ENCODE data around the gene ADCY3. TPM values are rescaled to one million over a fixed set of nuclear protein-coding genes. Genes with fewer than 3 reads are reported as not detected.

ADCY3 gene
- total RNA-seq, 3 donors from 2014 or later (not counting 1 experiment from before 2014, with no cell fraction given), result 5.4 to 9.2 (median 7.6) TPM

DNA sequence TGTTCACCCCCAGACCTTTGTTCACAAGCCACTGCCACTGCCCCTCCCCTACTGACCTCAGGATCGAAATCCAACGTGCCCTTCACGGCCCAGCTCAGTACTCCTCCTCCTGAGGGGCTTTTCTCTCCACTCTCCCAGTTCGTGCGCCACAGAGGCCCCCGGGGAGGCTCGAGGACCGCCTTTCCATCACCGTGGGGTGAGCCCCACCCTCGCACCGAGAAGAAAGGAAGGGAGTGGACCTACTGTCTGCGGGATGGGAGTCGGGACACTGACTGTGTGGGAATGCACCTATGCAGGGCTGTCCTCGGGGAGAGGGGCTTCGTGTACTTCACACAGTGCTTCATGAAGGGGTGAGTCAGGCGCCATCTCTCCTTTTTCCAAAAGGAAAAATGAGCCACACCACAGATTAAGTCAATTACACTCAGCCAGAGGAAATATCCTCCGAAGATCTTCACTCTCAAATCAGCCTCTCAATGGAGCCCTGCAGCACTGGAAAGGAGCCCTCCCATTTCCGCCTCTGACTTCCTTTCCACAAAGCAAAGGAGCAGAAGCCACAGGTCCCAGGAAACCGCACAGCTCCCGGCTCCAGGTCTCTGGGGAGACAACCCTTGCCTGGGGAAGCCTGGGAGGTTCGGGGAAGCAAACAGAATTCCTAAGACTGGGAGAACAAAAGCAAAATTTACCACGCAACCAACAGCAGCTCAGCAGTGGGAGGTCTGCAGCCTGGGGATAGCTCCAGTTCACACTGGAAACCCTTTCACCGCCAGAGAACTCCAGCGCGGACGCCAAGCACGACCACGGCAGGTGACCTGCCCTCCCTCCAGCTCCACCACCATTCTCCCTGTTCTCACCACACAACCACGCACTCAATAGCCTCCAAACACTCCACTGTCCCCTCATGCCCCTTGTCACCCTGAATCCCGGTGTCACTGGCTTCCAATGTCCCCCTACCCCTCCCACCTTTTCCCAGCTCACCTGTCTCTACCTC lies 21.6 kb downstream of the ADCY3 start:
- H3K4me3 ChIP-seq (ENCODE audit: low read length), result no peak overlapping the region
- Mint-ChIP-seq H3K9me3 (peaks cover 7 to 11% of the 10 kb centered on the region in 2 donors), H3K4me1 (no peaks in the 10 kb centered on the region), H3K4me3 (no peak overlapping the region), H3K27ac (no peak overlapping the region), H3K27me3 (ENCODE audit: low read depth in 2 of 2) (no peaks in the 10 kb centered on the region), H3K36me3 (peaks cover 20% of the 10 kb centered on the region)
- WGBS (ENCODE audit: insufficient coverage), result 96% methylated on average over 30 of the region's 30 CpGs
- DNase-seq (no peak), ATAC-seq (no peak)
- H3K9me3 ChIP-seq (ENCODE audit: control insufficient read depth, insufficient read depth, low read length), result peaks cover 14% of the 10 kb centered on the region
- no peaks in the 10 kb centered on the region for H3K36me3 ChIP-seq (ENCODE audit: control insufficient read depth, insufficient read depth, low read length)
- TF ChIP-seq, protein P1, sequence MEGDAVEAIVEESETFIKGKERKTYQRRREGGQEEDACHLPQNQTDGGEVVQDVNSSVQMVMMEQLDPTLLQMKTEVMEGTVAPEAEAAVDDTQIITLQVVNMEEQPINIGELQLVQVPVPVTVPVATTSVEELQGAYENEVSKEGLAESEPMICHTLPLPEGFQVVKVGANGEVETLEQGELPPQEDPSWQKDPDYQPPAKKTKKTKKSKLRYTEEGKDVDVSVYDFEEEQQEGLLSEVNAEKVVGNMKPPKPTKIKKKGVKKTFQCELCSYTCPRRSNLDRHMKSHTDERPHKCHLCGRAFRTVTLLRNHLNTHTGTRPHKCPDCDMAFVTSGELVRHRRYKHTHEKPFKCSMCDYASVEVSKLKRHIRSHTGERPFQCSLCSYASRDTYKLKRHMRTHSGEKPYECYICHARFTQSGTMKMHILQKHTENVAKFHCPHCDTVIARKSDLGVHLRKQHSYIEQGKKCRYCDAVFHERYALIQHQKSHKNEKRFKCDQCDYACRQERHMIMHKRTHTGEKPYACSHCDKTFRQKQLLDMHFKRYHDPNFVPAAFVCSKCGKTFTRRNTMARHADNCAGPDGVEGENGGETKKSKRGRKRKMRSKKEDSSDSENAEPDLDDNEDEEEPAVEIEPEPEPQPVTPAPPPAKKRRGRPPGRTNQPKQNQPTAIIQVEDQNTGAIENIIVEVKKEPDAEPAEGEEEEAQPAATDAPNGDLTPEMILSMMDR (IDR thresholded peaks at IDR 0.05), result no peak
- H3K27ac ChIP-seq (ENCODE audit: low read length), result no peak overlapping the region
- no peaks in the 10 kb centered on the region for H3K27me3 ChIP-seq (ENCODE audit: control insufficient read depth, insufficient read depth, low read length)
- intact Hi-C loops (cut with micrococcal nuclease), result no loop called here
- no peaks in the 10 kb centered on the region for H3K4me1 ChIP-seq (ENCODE audit: control insufficient read depth, insufficient read depth, low read length)

- H3K4me3 Mint-ChIP-seq, result no peak overlapping the region
- ATAC-seq (no peak), DNase-seq (no peak)
- Histone ChIP-seq H3K27ac (ENCODE audit: low read length) (no peak overlapping the region), H3K27me3 (ENCODE audit: control insufficient read depth, insufficient read depth, low read length) (no peaks in the 10 kb centered on the region), H3K4me3 (ENCODE audit: low read length) (no peak overlapping the region), H3K4me1 (ENCODE audit: control insufficient read depth, insufficient read depth, low read length) (no peaks in the 10 kb centered on the region), H3K36me3 (ENCODE audit: control insufficient read depth, insufficient read depth, low read length) (no peaks in the 10 kb centered on the region), H3K9me3 (ENCODE audit: control insufficient read depth, insufficient read depth, low read length) (peaks cover 14% of the 10 kb centered on the region)
- intact Hi-C loops (cut with micrococcal nuclease), result no loop called here
- WGBS (ENCODE audit: insufficient coverage), result 100% methylated on average over 1 of the region's 3 CpGs
- peaks cover 7 to 11% of the 10 kb centered on the region in 2 donors for H3K9me3 Mint-ChIP-seq
- H3K4me1 Mint-ChIP-seq, result no peaks in the 10 kb centered on the region
- TF ChIP-seq, protein P1 (IDR thresholded peaks at IDR 0.05), result no peak
- no peaks in the 10 kb centered on the region for H3K27me3 Mint-ChIP-seq (ENCODE audit: low read depth in 2 of 2)
- H3K27ac Mint-ChIP-seq, result no peak overlapping the region
- peaks cover 20% of the 10 kb centered on the region for H3K36me3 Mint-ChIP-seq
These were observed 25.3 kb downstream of the ADCY3 start for GRCh38 chr2:24894750-24895149.

GRCh38 chr2:24893934-24894333 lies 26.1 kb downstream of the ADCY3 start:
- DNase-seq (no peak), ATAC-seq (no peak)
- WGBS (ENCODE audit: insufficient coverage), result 96% methylated on average over 3 of the region's 3 CpGs
- Mint-ChIP-seq H3K4me1 (no peaks in the 10 kb centered on the region), H3K4me3 (no peak overlapping the region), H3K36me3 (peaks cover 20% of the 10 kb centered on the region), H3K27ac (no peak overlapping the region), H3K27me3 (ENCODE audit: low read depth in 2 of 2) (no peaks in the 10 kb centered on the region), H3K9me3 (peaks cover 7 to 11% of the 10 kb centered on the region in 2 donors)
- peaks cover 14% of the 10 kb centered on the region for H3K9me3 ChIP-seq (ENCODE audit: control insufficient read depth, insufficient read depth, low read length)
- H3K4me1 ChIP-seq (ENCODE audit: control insufficient read depth, insufficient read depth, low read length), result no peaks in the 10 kb centered on the region
- H3K36me3 ChIP-seq (ENCODE audit: control insufficient read depth, insufficient read depth, low read length), result no peaks in the 10 kb centered on the region
- H3K4me3 ChIP-seq (ENCODE audit: low read length), result no peak overlapping the region
- H3K27me3 ChIP-seq (ENCODE audit: control insufficient read depth, insufficient read depth, low read length), result no peaks in the 10 kb centered on the region
- TF ChIP-seq, protein P1 (IDR thresholded peaks at IDR 0.05), result no peak
- intact Hi-C loops (cut with micrococcal nuclease), result no loop called here
- no peak overlapping the region for H3K27ac ChIP-seq (ENCODE audit: low read length)
